ENCODE measurements around the gene KRT83. TPM values are rescaled to one million over a fixed set of nuclear protein-coding genes. Genes with fewer than 3 reads are reported as not detected.

KRT83 gene
- total RNA-seq, 4 donors from 2014 or later: not detected

DNA sequence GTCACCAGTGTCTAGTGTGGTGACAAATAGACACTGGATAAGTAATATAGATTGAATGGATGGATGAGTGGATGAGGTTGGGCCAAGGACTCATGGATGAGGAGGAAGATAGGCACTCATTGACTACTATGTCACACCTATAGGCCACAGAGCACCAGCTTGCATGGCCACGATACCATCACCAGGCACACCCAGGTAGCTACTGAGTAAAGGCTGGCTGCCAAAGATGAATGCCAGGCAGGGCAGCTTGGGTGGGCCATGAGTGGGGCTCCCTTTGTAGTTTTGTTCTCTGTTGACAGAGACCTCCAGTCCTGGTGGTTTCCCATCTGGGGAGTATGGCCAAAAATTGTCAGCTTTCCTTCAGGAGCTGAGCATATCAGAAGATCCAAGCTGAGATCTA is 11.2 kb upstream of the KRT83 start:
- no peak for DNase-seq (ENCODE audit: low spot score in 2 of 2)
- H3K27ac ChIP-seq: no peak overlapping the region
- H3K4me3 ChIP-seq: no peak overlapping the region
- TF ChIP-seq, protein P1, sequence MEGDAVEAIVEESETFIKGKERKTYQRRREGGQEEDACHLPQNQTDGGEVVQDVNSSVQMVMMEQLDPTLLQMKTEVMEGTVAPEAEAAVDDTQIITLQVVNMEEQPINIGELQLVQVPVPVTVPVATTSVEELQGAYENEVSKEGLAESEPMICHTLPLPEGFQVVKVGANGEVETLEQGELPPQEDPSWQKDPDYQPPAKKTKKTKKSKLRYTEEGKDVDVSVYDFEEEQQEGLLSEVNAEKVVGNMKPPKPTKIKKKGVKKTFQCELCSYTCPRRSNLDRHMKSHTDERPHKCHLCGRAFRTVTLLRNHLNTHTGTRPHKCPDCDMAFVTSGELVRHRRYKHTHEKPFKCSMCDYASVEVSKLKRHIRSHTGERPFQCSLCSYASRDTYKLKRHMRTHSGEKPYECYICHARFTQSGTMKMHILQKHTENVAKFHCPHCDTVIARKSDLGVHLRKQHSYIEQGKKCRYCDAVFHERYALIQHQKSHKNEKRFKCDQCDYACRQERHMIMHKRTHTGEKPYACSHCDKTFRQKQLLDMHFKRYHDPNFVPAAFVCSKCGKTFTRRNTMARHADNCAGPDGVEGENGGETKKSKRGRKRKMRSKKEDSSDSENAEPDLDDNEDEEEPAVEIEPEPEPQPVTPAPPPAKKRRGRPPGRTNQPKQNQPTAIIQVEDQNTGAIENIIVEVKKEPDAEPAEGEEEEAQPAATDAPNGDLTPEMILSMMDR (IDR thresholded peaks at IDR 0.05): no peak
- TF ChIP-seq EP300 (IDR thresholded peaks at IDR 0.05) (no peak), POLR2A (IDR thresholded peaks at IDR 0.05) (no peak)
- peaks cover 0 to 3% of the 10 kb centered on the region in 2 donors for H3K27me3 ChIP-seq
- 100% methylated on average over 1 of the region's 1 CpG for WGBS, 2 donors
- H3K9me3 ChIP-seq: peaks cover 0 to 22% (median 7%) of the 10 kb centered on the region in 4 donors
- no peaks in the 10 kb centered on the region for H3K36me3 ChIP-seq
- no peaks in the 10 kb centered on the region for H3K4me1 ChIP-seq

- H3K4me1 ChIP-seq: no peaks in the 10 kb centered on the region
- no peak for DNase-seq (ENCODE audit: low spot score in 2 of 2)
Measured at GRCh38 chr12:52331833-52332232, 10.6 kb upstream of the KRT83 start.

DNA sequence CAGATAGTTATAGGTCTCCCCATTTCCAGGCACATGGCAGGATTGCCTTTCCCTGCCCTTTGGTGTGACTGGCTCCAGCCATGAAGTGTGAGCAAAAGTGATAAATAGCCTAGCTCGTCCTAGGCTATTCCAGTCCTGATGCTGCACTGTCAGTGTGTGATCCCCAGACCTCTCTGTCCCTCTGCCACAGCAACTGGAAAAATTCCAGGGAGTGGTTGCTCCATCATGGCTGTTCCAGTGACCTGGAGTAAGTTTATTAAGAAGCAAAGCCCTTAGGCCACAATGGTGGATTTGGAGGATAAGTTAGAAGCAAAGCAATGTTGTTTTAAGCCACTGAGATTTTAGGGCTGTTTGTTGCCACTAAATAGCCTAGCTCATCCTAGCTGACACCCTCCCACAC is 9.8 kb upstream of the KRT83 start:
- H3K36me3 ChIP-seq: no peaks in the 10 kb centered on the region
- DNase-seq (ENCODE audit: low spot score in 2 of 2): no peak
- no peaks in the 10 kb centered on the region for H3K4me1 ChIP-seq
- H3K27ac ChIP-seq: no peak overlapping the region
- 54 to 67% methylated on average over 1 of the region's 1 CpG for WGBS, 2 donors
- peaks cover 0 to 3% of the 10 kb centered on the region in 2 donors for H3K27me3 ChIP-seq
- TF ChIP-seq, protein P1 (IDR thresholded peaks at IDR 0.05): no peak
- TF ChIP-seq EP300 (IDR thresholded peaks at IDR 0.05) (no peak), POLR2A (IDR thresholded peaks at IDR 0.05) (no peak)
- H3K9me3 ChIP-seq: peaks cover 0 to 10% (median 2%) of the 10 kb centered on the region in 4 donors
- H3K4me3 ChIP-seq: no peak overlapping the region

More at GRCh38 chr12:52331833-52332232, 10.6 kb upstream of the KRT83 start:
- peaks cover 0 to 3% of the 10 kb centered on the region in 2 donors for H3K27me3 ChIP-seq
- H3K4me3 ChIP-seq: no peak overlapping the region
- H3K36me3 ChIP-seq: no peaks in the 10 kb centered on the region
- TF ChIP-seq EP300 (IDR thresholded peaks at IDR 0.05) (no peak), POLR2A (IDR thresholded peaks at IDR 0.05) (no peak)
- peaks cover 0 to 16% (median 5%) of the 10 kb centered on the region in 4 donors for H3K9me3 ChIP-seq
- 64 to 72% methylated on average over 3 of the region's 3 CpGs for WGBS, 2 donors
- no peak overlapping the region for H3K27ac ChIP-seq

DNA sequence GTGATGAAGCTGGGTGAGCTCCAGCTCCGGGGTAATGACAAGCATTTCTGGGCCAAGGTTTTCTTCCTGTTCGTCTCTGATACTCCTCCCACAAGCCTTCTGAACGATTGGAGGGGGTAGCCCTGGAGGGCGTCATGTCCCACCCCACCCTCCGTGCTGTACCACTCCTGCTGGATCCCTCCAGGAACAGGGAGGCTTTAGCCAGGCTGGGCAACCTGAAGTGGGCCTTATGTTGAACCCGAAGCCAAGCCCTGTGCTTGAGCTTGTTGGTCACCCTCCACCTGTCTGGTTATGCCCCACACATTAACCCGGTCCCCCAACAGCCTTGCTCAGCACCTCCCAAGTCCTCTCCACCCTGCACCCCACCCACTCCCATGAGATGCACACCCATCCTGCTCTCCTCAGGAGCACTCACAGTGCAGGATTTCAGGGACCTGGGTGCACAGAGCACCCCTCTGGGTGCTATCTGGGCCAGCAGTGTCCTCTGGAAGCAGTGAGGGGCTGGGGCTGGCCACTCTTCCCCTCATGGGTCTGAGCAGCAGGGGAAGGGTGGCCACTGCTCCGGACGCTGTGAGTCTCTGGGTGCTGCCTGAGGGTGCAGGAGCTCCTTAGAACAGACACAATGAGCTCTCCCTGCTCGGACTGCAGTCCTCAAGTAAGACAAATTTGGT is 6.8 kb upstream of the KRT83 start:
- WGBS, 2 donors: 70% methylated on average over 10 of the region's 10 CpGs
- Histone ChIP-seq H3K36me3 (no peaks in the 10 kb centered on the region), H3K27ac (no peak overlapping the region), H3K4me1 (no peaks in the 10 kb centered on the region), H3K27me3 (peaks cover 0 to 3% of the 10 kb centered on the region in 2 donors), H3K9me3 (no peaks in the 10 kb centered on the region), H3K4me3 (no peak overlapping the region)
- DNase-seq (ENCODE audit: low spot score in 2 of 2): no peak
- TF ChIP-seq, protein P1 (IDR thresholded peaks at IDR 0.05): no peak
- TF ChIP-seq POLR2A (IDR thresholded peaks at IDR 0.05) (no peak), EP300 (IDR thresholded peaks at IDR 0.05) (no peak)

GRCh38 chr12:52327052-52327829 is 6.0 kb upstream of the KRT83 start:
- H3K4me1 ChIP-seq: no peaks in the 10 kb centered on the region
- no peaks in the 10 kb centered on the region for H3K9me3 ChIP-seq
- no peaks in the 10 kb centered on the region for H3K36me3 ChIP-seq
- H3K4me3 ChIP-seq: no peak overlapping the region
- H3K27ac ChIP-seq: no peak overlapping the region
- H3K27me3 ChIP-seq: peaks cover 0 to 3% of the 10 kb centered on the region in 2 donors
- DNase-seq (ENCODE audit: low spot score in 2 of 2): peak; percentile 35 to 74
- TF ChIP-seq, protein P1 (IDR thresholded peaks at IDR 0.05): peak; percentile 53 to 68 (median 64)
- TF ChIP-seq EP300 (IDR thresholded peaks at IDR 0.05) (no peak), POLR2A (IDR thresholded peaks at IDR 0.05) (no peak)
- WGBS, 2 donors: 44 to 45% methylated on average over 11 of the region's 11 CpGs

Measured in tibial nerve (tissue), 4 donors.